Esophagus muscularis mucosa (tissue), 4 donors: Measurements from ENCODE around the gene DAB2.

ENCODE experiments used
- EP300 ChIP-seq: sonication (generic); formaldehyde crosslinking; IDR thresholded peaks from one replicate; pipeline ENCODE4 v1.6.1; 2017; ENCODE audit warnings: antibody characterized with exemption
- POLR2A ChIP-seq: fragments of 450-650 bp; IDR thresholded peaks from one replicate; pipeline ENCODE4 v1.6.1; 2017; ENCODE audit warnings: antibody characterized with exemption, moderate library complexity, mild to moderate bottlenecking, low read depth
- TF ChIP-seq, protein P1 (sequence below), 3 experiments: fragments of 200-600 bp in 2 of 3; fragments of 450-650 bp in 1 of 3; sonication (generic) in 2 of 3; IDR thresholded peaks; one replicate each; pipeline ENCODE4 v1.5.1; 2017 to 2019; ENCODE audit warnings: antibody characterized with exemption in 3 of 3, mild to moderate bottlenecking in 2 of 3, moderate library complexity in 1 of 3

DNA sequence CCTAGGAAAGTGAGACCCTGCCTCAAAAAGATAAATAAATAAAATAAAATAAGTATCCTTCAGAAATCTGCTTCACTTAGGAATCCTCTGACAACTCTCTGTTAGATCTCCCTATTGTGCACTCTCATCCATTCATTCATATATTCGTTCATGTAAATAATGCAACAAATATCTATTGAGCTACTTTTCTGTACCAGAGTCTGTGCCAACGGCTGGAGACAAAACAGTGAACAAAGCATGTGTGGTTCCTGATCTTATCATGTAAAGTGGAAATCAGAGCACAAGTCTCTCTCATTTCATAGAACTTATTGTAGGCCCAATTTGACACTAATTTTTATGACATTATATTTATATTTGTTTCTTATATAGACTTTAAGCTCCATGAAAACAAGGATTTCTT, 40.3 kb upstream of the DAB2 start:
- TF ChIP-seq EP300 (no peak), POLR2A (no peak)
- TF ChIP-seq, protein P1, sequence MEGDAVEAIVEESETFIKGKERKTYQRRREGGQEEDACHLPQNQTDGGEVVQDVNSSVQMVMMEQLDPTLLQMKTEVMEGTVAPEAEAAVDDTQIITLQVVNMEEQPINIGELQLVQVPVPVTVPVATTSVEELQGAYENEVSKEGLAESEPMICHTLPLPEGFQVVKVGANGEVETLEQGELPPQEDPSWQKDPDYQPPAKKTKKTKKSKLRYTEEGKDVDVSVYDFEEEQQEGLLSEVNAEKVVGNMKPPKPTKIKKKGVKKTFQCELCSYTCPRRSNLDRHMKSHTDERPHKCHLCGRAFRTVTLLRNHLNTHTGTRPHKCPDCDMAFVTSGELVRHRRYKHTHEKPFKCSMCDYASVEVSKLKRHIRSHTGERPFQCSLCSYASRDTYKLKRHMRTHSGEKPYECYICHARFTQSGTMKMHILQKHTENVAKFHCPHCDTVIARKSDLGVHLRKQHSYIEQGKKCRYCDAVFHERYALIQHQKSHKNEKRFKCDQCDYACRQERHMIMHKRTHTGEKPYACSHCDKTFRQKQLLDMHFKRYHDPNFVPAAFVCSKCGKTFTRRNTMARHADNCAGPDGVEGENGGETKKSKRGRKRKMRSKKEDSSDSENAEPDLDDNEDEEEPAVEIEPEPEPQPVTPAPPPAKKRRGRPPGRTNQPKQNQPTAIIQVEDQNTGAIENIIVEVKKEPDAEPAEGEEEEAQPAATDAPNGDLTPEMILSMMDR (IDR thresholded peaks at IDR 0.05) = no peak
